Gastroesophageal sphincter (tissue), 4 donors: ENCODE data around the gene MT1X. TPM values are rescaled to one million over a fixed set of nuclear protein-coding genes. Genes with fewer than 3 reads are reported as not detected.

Experiments used
- ATAC-seq: fragments of 150-250 bp; one replicate; pipeline ENCODE4 v1.9.1; 2016; ENCODE audit warnings: mild to moderate bottlenecking, moderate library complexity
- H3K27ac ChIP-seq, 4 donors: fragments of 200-600 bp; sonication (generic) in 3 of 4; 1 replicate in 3 of 4; 2 replicates in 1 of 4; pipeline ENCODE4 v1.5.1; 2016 to 2019
- H3K27me3 ChIP-seq: fragments of 200-600 bp; sonication (generic); one replicate; pipeline ENCODE4 v1.5.1; 2019
- H3K36me3 ChIP-seq, 2 donors: fragments of 200-600 bp; sonication (generic); one replicate each; pipeline ENCODE4 v1.5.1; 2019; ENCODE audit warnings: control low read depth in 1 of 2
- H3K4me1 ChIP-seq, 3 donors: fragments of 200-600 bp; sonication (generic); 1 replicate in 2 of 3; 2 replicates in 1 of 3; pipeline ENCODE4 v1.5.1; 2016 to 2019; ENCODE audit warnings: control low read depth in 2 of 3
- H3K4me3 ChIP-seq, 2 donors: fragments of 200-600 bp; sonication (generic); one replicate each; pipeline ENCODE4 v1.5.1; 2019; ENCODE audit warnings: mild to moderate bottlenecking in 1 of 2, moderate library complexity in 1 of 2
- H3K9me3 ChIP-seq, 3 donors: fragments of 200-600 bp; sonication (generic); one replicate each; pipeline ENCODE4 v1.5.1; 2017 to 2019; ENCODE audit warnings: control low read depth in 2 of 3
- CTCF ChIP-seq, 4 experiments: fragments of 200-600 bp in 2 of 4; fragments of 450-650 bp in 2 of 4; sonication (generic) in 1 of 4; IDR thresholded peaks; one replicate each; pipeline ENCODE4 v1.5.1; 2017 to 2019; ENCODE audit warnings: antibody characterized with exemption in 4 of 4, mild to moderate bottlenecking in 2 of 4, moderate library complexity in 2 of 4
- EP300 ChIP-seq: sonication (generic); formaldehyde crosslinking; IDR thresholded peaks from one replicate; pipeline ENCODE4 v1.6.1; 2017; ENCODE audit warnings: antibody characterized with exemption, mild to moderate bottlenecking
- POLR2A ChIP-seq, 2 donors: fragments of 450-650 bp; IDR thresholded peaks; one replicate each; pipeline ENCODE4 v1.6.1; 2017; ENCODE audit warnings: antibody characterized with exemption in 2 of 2, mild to moderate bottlenecking in 2 of 2, moderate library complexity in 1 of 2
- POLR2AphosphoS5 ChIP-seq: sonication (generic); formaldehyde crosslinking; IDR thresholded peaks from one replicate; pipeline ENCODE4 v1.6.1; 2017; ENCODE audit warnings: antibody characterized with exemption
- WGBS, 2 donors: methylation state at CpG; one replicate each; pipeline ENCODE4 v1.1.5; 2018; ENCODE audit warnings: low coverage in 1 of 2; 5-methylcytosine and 5-hydroxymethylcytosine counted together
- total RNA-seq, 4 donors: library from RNA; depleted of rRNA; stranded (reverse); fragments of >200 nt; gene quantifications; one replicate each; pipeline ENCODE4 v1.1.0, GENCODE V29; 2016

Gene MT1X
- total RNA-seq, 4 donors from 2014 or later = 265 to 685 (median 330) TPM

- no peaks in the 10 kb centered on the region for H3K27me3 ChIP-seq
- no peak for ATAC-seq
- no peak overlapping the region for H3K4me3 ChIP-seq
- WGBS, 2 donors = no CpG with 5 or more reads among the region's 4 CpGs
- no peaks in the 10 kb centered on the region for H3K4me1 ChIP-seq
- no peaks in the 10 kb centered on the region for H3K36me3 ChIP-seq
- peaks cover 0 to 2% (median 0%) of the 10 kb centered on the region in 3 donors for H3K9me3 ChIP-seq
- TF ChIP-seq POLR2AphosphoS5 = no peak
- TF ChIP-seq POLR2A (IDR thresholded peaks at IDR 0.05) = no peak
- TF ChIP-seq CTCF (IDR thresholded peaks at IDR 0.05) = no peak
- TF ChIP-seq EP300 = no peak
- no peak overlapping the region for H3K27ac ChIP-seq
Measured at GRCh38 chr16:56691885-56692284, 9.6 kb downstream of the MT1X start.

- Histone ChIP-seq H3K27ac (no peak overlapping the region), H3K9me3 (peaks cover 0 to 10% (median 0%) of the 10 kb centered on the region in 3 donors), H3K36me3 (no peaks in the 10 kb centered on the region), H3K4me1 (no peaks in the 10 kb centered on the region), H3K4me3 (no peak overlapping the region), H3K27me3 (no peaks in the 10 kb centered on the region)
- no peak for TF ChIP-seq CTCF (IDR thresholded peaks at IDR 0.05)
- TF ChIP-seq POLR2A (IDR thresholded peaks at IDR 0.05) = no peak
- no peak for ATAC-seq
- no CpG with 5 or more reads among the region's 1 CpG for WGBS, 2 donors
Measured at GRCh38 chr16:56695246-56695645, 13.0 kb downstream of the MT1X start.

DNA sequence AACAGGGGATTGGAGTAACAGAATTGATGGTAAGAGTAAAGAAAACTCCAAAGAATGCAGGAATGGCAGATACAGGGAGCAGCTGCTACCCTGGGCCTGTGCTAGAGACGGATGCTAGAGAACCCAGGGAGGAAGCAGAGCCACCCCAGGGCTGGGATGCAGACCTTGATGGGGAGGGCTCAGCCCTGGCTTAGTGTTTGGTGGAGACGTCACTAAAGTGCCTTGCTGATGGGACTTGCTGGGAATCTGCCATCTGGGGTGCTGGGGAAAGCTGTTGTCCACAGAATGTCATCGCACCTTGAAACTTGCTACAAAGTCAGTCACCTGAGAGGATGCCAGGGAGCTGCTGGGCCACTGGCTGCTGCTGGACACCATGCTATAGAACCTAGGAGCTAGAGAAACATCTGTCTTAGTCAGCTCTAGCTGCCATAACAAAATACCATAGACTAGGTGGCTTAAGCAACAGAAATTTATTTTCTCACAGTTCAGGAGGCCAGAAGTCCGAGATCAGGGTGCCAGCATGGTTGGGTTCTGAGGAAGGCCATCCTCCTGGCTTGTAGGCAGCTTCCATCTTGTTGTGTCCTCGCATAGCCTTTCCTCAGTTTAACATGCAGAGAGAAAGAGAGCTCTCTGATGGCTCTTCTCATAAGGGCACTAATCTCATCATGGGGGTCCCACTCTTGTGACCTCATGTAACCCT, 15.3 kb downstream of the MT1X start:
- 88 to 94% methylated on average over 3 to 5 of the region's 5 CpGs for WGBS, 2 donors
- ATAC-seq = no peak
- peaks cover 0 to 8% (median 0%) of the 10 kb centered on the region in 3 donors for H3K4me1 ChIP-seq
- no peak for TF ChIP-seq POLR2AphosphoS5
- no peak for TF ChIP-seq CTCF (IDR thresholded peaks at IDR 0.05)
- no peak for TF ChIP-seq POLR2A (IDR thresholded peaks at IDR 0.05)
- no peak for TF ChIP-seq EP300
- H3K9me3 ChIP-seq = peaks cover 0 to 10% (median 0%) of the 10 kb centered on the region in 3 donors
- no peaks in the 10 kb centered on the region for H3K27me3 ChIP-seq
- H3K27ac ChIP-seq = no peak overlapping the region
- H3K36me3 ChIP-seq = no peaks in the 10 kb centered on the region
- no peak overlapping the region for H3K4me3 ChIP-seq

- Histone ChIP-seq H3K4me1 (peaks cover 0 to 8% (median 0%) of the 10 kb centered on the region in 3 donors), H3K4me3 (no peak overlapping the region), H3K9me3 (peaks cover 0 to 10% (median 0%) of the 10 kb centered on the region in 3 donors), H3K27ac (no peak overlapping the region), H3K36me3 (no peaks in the 10 kb centered on the region), H3K27me3 (no peaks in the 10 kb centered on the region)
- TF ChIP-seq POLR2A (IDR thresholded peaks at IDR 0.05) (no peak), EP300 (no peak), CTCF (IDR thresholded peaks at IDR 0.05) (no peak), POLR2AphosphoS5 (no peak)
- WGBS, 2 donors = 35 to 63% methylated on average over 1 of the region's 1 CpG
- ATAC-seq = no peak
Measured at GRCh38 chr16:56700195-56700594, 17.9 kb downstream of the MT1X start.

DNA sequence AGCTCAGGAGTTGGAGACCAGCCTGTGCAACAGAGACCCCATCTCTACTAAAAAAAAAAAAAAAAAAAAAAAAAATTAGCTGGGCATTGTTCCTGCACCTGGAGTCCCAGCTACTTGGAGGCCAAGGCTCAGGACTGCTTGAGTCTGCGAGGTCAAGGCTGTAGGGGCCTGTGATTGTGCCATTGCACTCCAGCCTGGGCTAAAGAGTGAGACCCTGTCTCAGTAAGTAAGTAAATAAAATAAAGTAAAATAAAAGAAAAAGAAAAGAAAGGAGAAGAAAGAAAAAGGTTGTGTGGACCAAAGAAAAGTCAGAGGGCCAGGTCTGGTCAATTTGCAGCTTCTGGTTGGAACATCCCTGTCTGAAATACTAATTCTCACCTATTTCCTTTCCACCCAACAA, 18.4 kb downstream of the MT1X start:
- H3K4me1 ChIP-seq = peaks cover 0 to 8% (median 0%) of the 10 kb centered on the region in 3 donors

More for the DNA sequence above, 18.4 kb downstream of the MT1X start:
- Histone ChIP-seq H3K27ac (no peak overlapping the region), H3K4me3 (no peak overlapping the region), H3K27me3 (no peaks in the 10 kb centered on the region), H3K9me3 (peaks cover 0 to 10% (median 0%) of the 10 kb centered on the region in 3 donors), H3K36me3 (no peaks in the 10 kb centered on the region)
- WGBS, 2 donors = 92 to 100% methylated on average over 1 of the region's 1 CpG
- no peak for ATAC-seq
- TF ChIP-seq EP300 (no peak), CTCF (IDR thresholded peaks at IDR 0.05) (no peak), POLR2AphosphoS5 (no peak), POLR2A (IDR thresholded peaks at IDR 0.05) (no peak)
